OCI-LY7 (cell line): ENCODE data around the gene ZNF764.

Source experiments
- EZH2phosphoT487 ChIP-seq: fragments of 200-600 bp; sonication (generic); IDR thresholded peaks from 2 replicates; pipeline ENCODE4 v1.6.1; 2018; ENCODE audit warnings: low read depth, borderline replicate concordance, mild to moderate bottlenecking, mixed run types, antibody characterized with exemption, low read length, moderate library complexity, mixed read lengths
- TF ChIP-seq, protein P1 (sequence below): fragments of 200-600 bp; sonication (generic); conservative IDR thresholded peaks from 2 replicates; pipeline ENCODE4 v1.5.1; 2014; ENCODE audit warnings: mild to moderate bottlenecking, antibody characterized with exemption, low read length, moderate library complexity, mixed read lengths

DNA sequence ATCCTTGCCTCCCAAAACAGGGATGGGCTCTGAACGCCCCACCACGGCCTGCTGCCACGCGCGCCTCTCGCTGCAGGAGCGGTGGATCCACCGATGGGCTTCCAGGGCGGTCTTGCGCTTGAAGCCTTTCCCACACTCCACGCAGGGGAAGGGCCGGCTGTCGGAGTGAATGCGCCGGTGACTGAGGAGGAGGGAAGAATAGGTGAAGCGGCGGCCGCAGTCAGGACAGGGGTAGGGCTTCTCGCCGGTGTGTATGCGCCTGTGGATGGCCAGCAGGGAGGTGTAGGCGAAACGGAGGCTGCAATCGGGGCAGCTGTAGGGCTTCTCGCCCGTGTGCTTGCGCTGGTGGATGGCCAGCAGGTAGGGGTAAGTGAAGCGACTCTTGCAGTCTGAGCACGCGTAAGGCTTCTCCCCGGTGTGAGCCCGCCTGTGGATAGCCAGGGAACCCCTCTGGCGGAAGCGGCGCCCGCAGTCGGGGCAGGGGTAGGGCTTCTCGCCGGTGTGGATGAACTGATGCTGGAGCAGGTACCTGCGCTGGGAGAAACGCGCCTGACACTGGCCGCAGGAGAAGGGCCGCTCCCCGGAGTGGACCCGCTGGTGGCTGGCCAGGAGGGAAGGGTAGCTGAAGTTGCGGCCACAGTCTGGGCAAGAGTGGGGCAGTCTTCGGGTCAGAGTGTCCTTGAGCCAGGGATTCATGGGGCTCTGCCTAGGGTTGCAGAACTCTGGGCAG is 24.6 kb upstream of the ZNF764 start:
- TF ChIP-seq, protein P1, sequence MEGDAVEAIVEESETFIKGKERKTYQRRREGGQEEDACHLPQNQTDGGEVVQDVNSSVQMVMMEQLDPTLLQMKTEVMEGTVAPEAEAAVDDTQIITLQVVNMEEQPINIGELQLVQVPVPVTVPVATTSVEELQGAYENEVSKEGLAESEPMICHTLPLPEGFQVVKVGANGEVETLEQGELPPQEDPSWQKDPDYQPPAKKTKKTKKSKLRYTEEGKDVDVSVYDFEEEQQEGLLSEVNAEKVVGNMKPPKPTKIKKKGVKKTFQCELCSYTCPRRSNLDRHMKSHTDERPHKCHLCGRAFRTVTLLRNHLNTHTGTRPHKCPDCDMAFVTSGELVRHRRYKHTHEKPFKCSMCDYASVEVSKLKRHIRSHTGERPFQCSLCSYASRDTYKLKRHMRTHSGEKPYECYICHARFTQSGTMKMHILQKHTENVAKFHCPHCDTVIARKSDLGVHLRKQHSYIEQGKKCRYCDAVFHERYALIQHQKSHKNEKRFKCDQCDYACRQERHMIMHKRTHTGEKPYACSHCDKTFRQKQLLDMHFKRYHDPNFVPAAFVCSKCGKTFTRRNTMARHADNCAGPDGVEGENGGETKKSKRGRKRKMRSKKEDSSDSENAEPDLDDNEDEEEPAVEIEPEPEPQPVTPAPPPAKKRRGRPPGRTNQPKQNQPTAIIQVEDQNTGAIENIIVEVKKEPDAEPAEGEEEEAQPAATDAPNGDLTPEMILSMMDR: no peak
- TF ChIP-seq EZH2phosphoT487: no peak
